ENCODE measurements around the gene RGS18. TPM values are rescaled to one million over a fixed set of nuclear protein-coding genes. Genes with fewer than 3 reads are reported as not detected.

RGS18 gene
- total and polyA plus RNA-seq, 9 of the 15 experiments (the other 6 are each of a cell fraction or from before 2014, with no cell fraction given), result 0.03 to 0.11 (median 0.05) TPM; not detected in 5

DNA sequence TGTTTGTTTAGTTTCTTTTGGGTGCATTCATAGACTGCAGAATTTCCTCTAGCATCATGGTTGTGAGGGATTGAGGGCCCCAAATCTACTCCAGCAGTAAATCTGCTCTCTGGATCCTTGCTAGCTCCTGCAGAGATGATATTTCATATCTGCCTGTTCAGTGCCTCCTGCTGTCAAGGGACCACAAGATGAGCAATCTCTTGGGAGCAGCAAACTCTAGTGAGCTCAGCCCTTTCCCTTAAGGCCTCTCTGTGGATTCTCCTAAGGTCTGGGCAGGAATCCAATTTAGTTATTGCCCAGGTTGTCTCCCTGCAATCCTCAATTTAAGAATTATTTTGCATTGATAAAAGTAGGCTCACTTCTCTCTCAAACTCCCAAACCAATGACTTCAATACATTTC is 76.9 kb downstream of the RGS18 start (continued):
- no peak for TF ChIP-seq ZNF592 (IDR thresholded peaks at IDR 0.05)

Other genes starting within 250 kb of the RGS18 start
- gene RGS21, start 158.5 kb downstream of the RGS18 start, total RNA-seq (2014; rRNA removed), result not detected in 2 replicates
- gene RGS21, start 158.5 kb downstream of the RGS18 start, total RNA-seq (2014; rRNA removed; fragmentation: Illumina TruSeq; extraction: Trizol), result not detected in 2 replicates
- not detected in 2 replicates for gene RGS21, start 158.5 kb downstream of the RGS18 start, total RNA-seq (2015; rRNA removed; fragmentation: Illumina TruSeq; extraction: Trizol)
- not detected in 2 replicates for gene RGS21, start 158.5 kb downstream of the RGS18 start, total RNA-seq (2021)
- gene RGS21, start 158.5 kb downstream of the RGS18 start, polyA plus RNA-seq (2011; rRNA removed), result not detected in 2 replicates
- gene RGS21, start 158.5 kb downstream of the RGS18 start, polyA plus RNA-seq (2014; fragmentation: Illumina TruSeq; extraction: Trizol), result not detected in 2 replicates
- gene RGS21, start 158.5 kb downstream of the RGS18 start, polyA plus RNA-seq (2014; fragmentation: Nextera tagmentation; extraction: Ambion mirVana), result not detected
- not detected in 2 replicates for gene RGS21, start 158.5 kb downstream of the RGS18 start, polyA plus RNA-seq (2014; rRNA removed)